GM18873 (cell line): ENCODE data around the gene CCDC177.
"Not testable (repeated sequence)": the region's sequence is repeated elsewhere in the genome, so short reads cannot be mapped to it uniquely, and the experiment has no call there.

Experiments used
- ATAC-seq: cut with Tn5 transposase; IDR thresholded peaks from one replicate; pipeline ENCODE4 v1.9.1; 2021; ENCODE audit warnings: mild to moderate bottlenecking, moderate library complexity, moderate number of reproducible peaks; ENCODE audit not compliant: unreplicated experiment, low FRiP score

The CCDC177 gene

DNA sequence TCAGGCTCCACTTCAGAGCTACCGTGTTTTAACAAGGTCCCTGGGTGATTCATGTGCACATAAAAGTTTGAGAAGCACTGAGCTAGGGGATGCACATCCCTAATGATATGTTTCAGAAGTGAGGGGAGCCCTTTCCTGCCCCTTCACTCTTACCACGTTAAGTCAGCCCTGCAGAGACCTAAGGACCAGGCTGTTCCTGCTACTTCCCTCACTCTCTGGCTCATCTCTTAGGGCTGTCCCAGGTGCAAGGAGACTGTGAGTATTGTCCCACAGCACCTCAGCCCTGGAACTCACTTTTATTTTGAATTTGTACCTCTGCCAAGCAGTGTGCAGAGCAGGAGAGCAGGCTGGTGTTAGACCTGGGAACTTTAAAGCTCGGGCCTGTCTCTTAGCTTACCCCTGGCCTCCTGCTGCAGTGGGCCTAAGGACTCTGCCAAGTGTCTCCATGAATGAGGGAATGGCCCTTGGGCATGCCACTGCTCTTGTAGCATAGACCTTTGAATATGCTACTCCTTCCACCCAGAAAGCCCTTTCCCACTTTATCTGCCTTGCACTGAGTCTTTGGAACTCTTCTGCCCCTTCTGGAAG is 25.7 kb upstream of the CCDC177 start:
- no peak for ATAC-seq

DNA sequence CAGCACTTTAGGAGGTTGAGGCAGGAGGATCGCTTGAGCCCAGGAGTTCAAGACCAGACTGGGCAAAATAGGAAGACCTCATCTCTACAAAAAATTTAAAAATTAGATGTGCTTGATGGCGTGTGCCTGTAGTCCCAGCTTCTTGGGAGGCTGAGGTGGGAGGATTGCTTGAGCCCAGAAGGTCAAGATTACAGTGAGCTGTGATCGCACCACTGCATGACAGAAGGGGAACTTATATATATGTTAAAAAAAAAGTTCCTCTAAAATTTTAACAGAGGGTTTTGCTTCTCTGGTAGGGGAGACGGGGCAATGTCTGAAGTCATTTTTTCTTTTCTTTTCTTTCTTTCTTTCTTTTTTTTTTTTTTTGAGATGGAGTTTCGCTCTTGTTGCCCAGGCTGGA is 24.8 kb upstream of the CCDC177 start:
- ATAC-seq = not testable (repeated sequence)

GRCh38 chr14:69595336-69595735 is 20.7 kb upstream of the CCDC177 start:
- ATAC-seq = no peak

- no peak for ATAC-seq
These were observed 20.2 kb upstream of the CCDC177 start for GRCh38 chr14:69594846-69595245.

DNA sequence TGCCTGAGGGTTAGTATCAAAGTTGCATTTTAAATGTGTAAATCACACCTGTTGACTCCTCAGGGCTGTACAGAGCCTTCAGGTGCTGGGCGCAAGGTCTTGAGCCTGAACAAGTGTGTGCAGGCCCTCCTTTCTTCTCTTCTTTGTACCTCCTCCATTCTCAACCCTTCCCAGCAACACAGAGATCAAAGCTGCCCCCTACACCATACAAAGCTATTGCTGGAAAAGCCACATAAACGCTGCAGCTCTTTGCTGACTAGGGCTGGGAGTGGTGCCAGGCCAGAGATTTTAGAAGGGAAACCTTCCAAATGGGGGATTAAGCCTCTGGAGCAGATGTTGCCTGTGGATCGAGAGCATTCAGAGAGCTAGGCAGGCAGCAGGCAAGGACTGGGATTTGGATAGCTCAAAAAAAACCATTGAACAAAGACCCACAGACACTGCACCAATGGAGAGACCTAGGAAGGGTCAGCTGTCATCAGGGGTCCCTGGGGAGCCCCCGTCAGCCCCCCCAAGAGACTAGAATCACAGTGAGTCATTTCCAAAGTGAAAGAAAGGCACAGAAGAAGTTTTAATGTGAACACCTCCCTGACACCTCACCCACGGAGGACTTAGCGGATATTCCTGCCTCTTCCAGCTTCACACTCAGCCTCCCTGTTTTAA is 18.5 kb upstream of the CCDC177 start:
- no peak for ATAC-seq

DNA sequence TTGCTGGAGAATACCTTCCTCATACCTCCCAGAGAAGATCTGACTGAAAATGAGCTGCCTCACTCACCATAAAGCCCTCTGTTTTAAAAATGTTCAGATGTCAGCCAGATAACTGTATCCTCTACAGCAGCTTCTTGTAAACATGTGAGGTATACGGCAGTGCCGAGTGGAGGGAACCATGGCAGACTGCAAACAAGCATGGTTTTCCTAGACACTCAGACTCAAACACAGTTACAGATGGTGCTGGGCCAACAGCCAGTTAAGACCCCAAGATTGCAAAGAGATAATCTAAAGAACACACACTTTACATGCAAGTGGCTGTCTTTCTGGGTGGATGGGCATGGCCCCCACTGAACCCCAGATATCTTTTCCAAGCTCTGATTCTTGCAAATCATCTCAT is 16.6 kb upstream of the CCDC177 start:
- no peak for ATAC-seq

- no peak for ATAC-seq
These were observed 12.7 kb upstream of the CCDC177 start for GRCh38 chr14:69587389-69587788.

- no peak for ATAC-seq
These were observed 11.7 kb upstream of the CCDC177 start for GRCh38 chr14:69586404-69586803.

GRCh38 chr14:69584389-69584788 is 9.7 kb upstream of the CCDC177 start:
- ATAC-seq = no peak

DNA sequence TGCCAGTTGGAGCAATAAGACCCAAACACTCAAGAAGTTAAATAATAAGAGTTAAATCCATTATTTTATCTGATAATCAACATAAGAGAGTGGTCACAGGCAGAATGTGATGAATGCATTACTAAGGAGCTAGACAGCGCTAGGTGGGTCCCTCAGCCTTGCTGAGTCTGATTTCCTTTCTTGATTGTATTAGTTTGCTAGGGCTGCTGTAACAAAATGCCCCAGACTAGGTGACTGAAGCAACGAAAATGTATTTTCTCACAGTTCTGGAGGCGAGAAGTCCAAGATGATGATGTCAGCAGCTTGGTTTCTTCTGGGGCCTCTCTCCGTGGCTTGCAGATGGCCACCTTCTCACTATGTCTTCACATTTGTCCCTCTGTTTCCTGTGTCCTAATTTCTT is 8.2 kb upstream of the CCDC177 start:
- no peak for ATAC-seq

GRCh38 chr14:69582212-69582611 is 7.5 kb upstream of the CCDC177 start:
- no peak for ATAC-seq

DNA sequence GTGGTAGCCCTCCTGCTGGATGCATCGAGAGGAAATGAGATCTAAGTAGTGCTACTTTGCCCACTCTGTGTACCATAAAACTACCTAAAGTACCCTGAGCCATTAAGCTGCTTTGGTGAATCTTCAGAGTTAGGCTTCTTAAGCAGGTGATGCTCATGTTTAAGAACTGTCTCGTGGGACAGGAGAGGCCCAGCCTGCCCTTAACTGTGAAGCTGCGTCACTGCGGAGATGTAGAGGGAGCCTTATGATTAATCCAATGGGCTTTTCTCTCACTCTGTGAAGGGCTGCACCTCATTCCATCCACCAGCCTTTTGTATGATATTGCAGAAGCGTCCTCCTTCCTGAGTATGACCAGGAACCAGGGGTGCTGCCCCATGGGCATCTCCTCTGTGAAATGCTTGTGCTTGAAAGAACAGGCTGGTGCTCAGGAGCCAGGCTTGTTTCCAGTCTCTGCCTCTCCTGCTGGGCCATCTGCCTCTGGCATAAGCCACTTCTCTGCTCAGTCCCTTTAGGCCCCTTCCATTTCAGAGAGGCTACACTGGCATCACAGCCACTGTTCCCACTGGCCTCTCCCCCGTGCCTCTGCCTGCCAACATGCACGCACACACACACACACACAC is 6.8 kb upstream of the CCDC177 start:
- no peak for ATAC-seq

DNA sequence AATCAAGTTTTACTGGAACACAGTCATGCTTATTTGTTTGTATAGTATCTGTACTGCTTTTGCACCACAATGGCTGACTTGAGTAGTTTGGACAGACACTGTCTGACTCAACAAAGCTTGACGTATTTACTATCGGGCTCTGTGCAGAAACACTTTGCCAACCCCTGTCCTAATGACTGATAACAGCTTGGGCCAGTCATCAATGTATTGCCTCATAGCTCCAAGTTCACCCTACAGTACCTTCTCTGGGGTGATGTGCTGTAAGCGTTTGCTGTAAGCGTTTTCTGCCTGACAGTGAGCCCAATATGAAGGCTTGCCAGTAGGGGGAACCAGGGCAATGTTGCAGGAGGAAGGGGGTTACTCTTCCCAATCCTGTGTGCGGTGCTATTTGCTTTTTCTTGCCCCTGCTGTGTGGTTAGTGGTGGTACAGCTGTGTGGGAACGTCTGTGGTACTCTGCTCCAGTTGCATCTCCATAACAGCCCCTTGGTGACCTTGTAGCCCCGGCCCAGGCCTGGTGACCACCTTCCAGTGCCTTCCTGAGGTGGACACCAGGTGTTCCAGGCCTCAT is 5.4 kb upstream of the CCDC177 start:
- ATAC-seq = no peak

DNA sequence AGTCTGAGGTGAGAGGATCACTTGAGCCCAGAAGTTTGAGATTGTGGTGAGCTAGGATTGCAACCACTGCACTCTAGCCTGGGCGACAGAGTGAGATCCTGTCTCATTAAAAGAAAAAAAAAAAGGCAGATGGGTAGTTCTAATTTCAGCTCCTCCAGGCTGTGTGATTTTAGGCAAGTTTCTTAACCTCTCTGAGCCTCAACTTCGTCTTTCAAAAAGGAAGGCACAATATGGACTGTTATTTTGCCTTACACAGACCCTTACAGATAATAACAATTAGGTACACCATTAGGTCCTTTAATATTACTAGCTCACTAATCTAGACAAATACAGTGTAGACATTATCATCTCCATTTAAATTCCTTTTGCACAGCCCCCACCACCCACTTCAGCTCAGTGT is 4.8 kb upstream of the CCDC177 start:
- ATAC-seq = no peak

GRCh38 chr14:69574954-69575295 is 254 bp upstream of the CCDC177 start:
- ATAC-seq = no peak

- no peak for ATAC-seq
These were observed 824 bp downstream of the CCDC177 start for GRCh38 chr14:69573831-69574262.

DNA sequence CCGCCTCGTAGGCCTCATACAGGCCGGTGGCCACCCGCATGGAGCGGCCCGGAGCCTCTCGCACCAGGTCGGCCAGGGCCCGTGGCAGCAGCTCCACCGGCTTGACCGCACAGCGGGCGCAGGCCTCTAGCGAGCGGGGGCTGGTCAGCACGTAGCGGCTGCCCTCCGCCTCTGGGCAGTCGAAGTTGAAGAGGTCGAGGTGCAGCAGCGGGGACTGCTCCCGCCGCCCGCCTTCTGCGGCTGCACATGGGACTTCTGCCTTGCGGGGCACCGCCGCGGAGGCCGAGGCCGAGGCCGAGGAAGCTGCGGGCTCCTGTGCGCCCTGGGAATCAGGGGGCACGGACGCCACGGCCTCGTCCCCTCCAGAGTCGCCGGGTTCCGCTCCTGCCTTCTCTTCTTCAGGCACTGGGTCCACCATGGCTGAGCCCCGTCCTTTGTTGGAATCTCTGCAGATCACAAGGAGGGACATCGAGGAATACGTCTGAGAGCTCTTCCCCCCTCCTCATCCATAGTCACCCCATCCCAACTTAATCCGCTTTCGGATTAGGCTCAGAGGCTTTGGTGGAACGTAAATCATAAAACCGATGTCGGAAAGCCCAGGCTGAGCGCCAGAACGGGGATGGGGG is 1.4 kb downstream of the CCDC177 start:
- no peak for ATAC-seq

GRCh38 chr14:69572841-69573135 is 1.9 kb downstream of the CCDC177 start:
- ATAC-seq = no peak

GRCh38 chr14:69572030-69572840 is 2.4 kb downstream of the CCDC177 start:
- no peak for ATAC-seq

GRCh38 chr14:69571449-69572029 is 3.1 kb downstream of the CCDC177 start:
- ATAC-seq = no peak
